PC-3 (cell line): ENCODE measurements around the gene ZNF502. TPM values are rescaled to one million over a fixed set of nuclear protein-coding genes. Genes with fewer than 3 reads are reported as not detected.
A peak's percentile ranks its signal among the peaks of the same experiment; 100 is the strongest.

Experiments used
- ATAC-seq: fragments of 200-7000 bp; cut with Tn5 transposase; 2 replicates; pipeline ENCODE4 v1.9.1; 2020; ENCODE audit warnings: mild to moderate bottlenecking, moderate library complexity
- Bru-seq: library from RNA; stranded (reverse); fragments of 400-500 nt; gene quantifications from one replicate; lab custom pipeline; 2021; lab: Mats Ljungman, UMichigan
- BruChase-seq, 2 experiments: library from RNA; stranded (reverse); fragments of 400-500 nt; gene quantifications; one replicate each; lab custom pipeline; 2021; lab: Mats Ljungman, UMichigan
- BruUV-seq: library from RNA; stranded (reverse); fragments of 400-500 nt; replicated peaks from 2 replicates; lab custom pipeline; 2021; lab: Mats Ljungman, UMichigan
- CTCF ChIA-PET: fragments of 300-600 bp; sonication (Branson Sonifier 250); formaldehyde crosslinking; loops from one replicate; lab custom pipeline; 2022; ENCODE audit warnings: antibody characterized with exemption; lab: Charles Lee
- POLR2A ChIA-PET: fragments of 300-600 bp; sonication (Branson Sonifier 250); formaldehyde crosslinking; loops from one replicate; lab custom pipeline; 2022; ENCODE audit warnings: antibody characterized with exemption; ENCODE audit not compliant: unreplicated experiment; lab: Charles Lee
- DNase-seq: peaks from one replicate; pipeline ENCODE4 v3.0.0-alpha.2; 2015
- H2AFZ ChIP-seq: fragments of 300-600 bp; sonication (generic); 2 replicates; pipeline ENCODE4 v1.6.0; 2016; ENCODE audit warnings: antibody characterized with exemption, low read length
- H3F3A ChIP-seq: fragments of 300-600 bp; sonication (generic); one replicate; pipeline ENCODE4 v1.6.0; 2017; ENCODE audit warnings: antibody characterized with exemption, low read length, control low read depth, mild to moderate bottlenecking; ENCODE audit not compliant: unreplicated experiment
- H3K27ac ChIP-seq: fragments of 300-600 bp; sonication (generic); 2 replicates; pipeline ENCODE4 v1.5.1; 2016; ENCODE audit warnings: mild to moderate bottlenecking, low read length
- H3K27me3 ChIP-seq: fragments of 300-600 bp; sonication (generic); 2 replicates; pipeline ENCODE4 v1.6.1; 2016; ENCODE audit warnings: low read length, mixed read lengths
- H3K36me3 ChIP-seq: fragments of 300-600 bp; sonication (generic); 2 replicates; pipeline ENCODE4 v1.6.1; 2016; ENCODE audit warnings: low read depth, mixed run types, low read length, mixed read lengths
- H3K4me1 ChIP-seq: fragments of 300-600 bp; sonication (generic); 2 replicates; pipeline ENCODE4 v1.5.1; 2016; ENCODE audit warnings: low read length; ENCODE audit not compliant: insufficient read depth
- H3K4me2 ChIP-seq: fragments of 300-600 bp; sonication (generic); 2 replicates; pipeline ENCODE4 v1.6.0; 2016; ENCODE audit warnings: low read length
- H3K4me3 ChIP-seq: fragments of 300-600 bp; sonication (generic); 2 replicates; pipeline ENCODE4 v1.5.1; 2016; ENCODE audit warnings: mild to moderate bottlenecking, low read length, mixed read lengths
- H3K79me2 ChIP-seq: fragments of 300-600 bp; sonication (generic); 2 replicates; pipeline ENCODE4 v1.6.1; 2017; ENCODE audit warnings: low read length, mixed read lengths
- H3K9ac ChIP-seq: fragments of 300-600 bp; sonication (generic); 2 replicates; pipeline ENCODE4 v1.6.0; 2016; ENCODE audit warnings: mild to moderate bottlenecking, low read length
- H3K9me2 ChIP-seq: fragments of 300-600 bp; sonication (generic); replicated peaks from 2 replicates; pipeline ENCODE4 v1.6.1; 2016; ENCODE audit warnings: mixed run types, low read length, mixed read lengths
- H3K9me3 ChIP-seq: fragments of 300-600 bp; sonication (generic); 2 replicates; pipeline ENCODE4 v1.6.1; 2016; ENCODE audit warnings: low read length, mixed read lengths
- H4K20me1 ChIP-seq: fragments of 300-600 bp; sonication (generic); 2 replicates; pipeline ENCODE4 v1.6.1; 2016; ENCODE audit warnings: low read length, mixed read lengths
- EZH2 ChIP-seq: fragments of 300-600 bp; sonication (generic); IDR thresholded peaks from one replicate; pipeline ENCODE4 v1.6.1; 2017; ENCODE audit warnings: antibody characterized with exemption, mild to moderate bottlenecking, low read length; ENCODE audit not compliant: unreplicated experiment
- EZH2phosphoT487 ChIP-seq: fragments of 300-600 bp; sonication (generic); IDR thresholded peaks from 2 replicates; pipeline ENCODE4 v1.6.1; 2018; ENCODE audit warnings: mild to moderate bottlenecking, antibody characterized with exemption, low read length, borderline replicate concordance
- intact Hi-C: fragments of 100-400 bp; cut with micrococcal nuclease; formaldehyde crosslinking; loops from 2 replicates; pipeline ENCODE4 v1.9.0; 2023
- long read RNA-seq: library from polyadenylated mRNA; unstranded; transcript quantifications from one replicate; pipeline ENCODE4 v2.0.0, GENCODE V29; 2021; ENCODE audit not compliant: unreplicated experiment
- total RNA-seq: library from RNA; depleted of rRNA; stranded (reverse); fragments of >200 nt; gene quantifications from 2 replicates; pipeline ENCODE4 v1.2.3, GENCODE V29; 2014; rRNA removed
- TF ChIP-seq, protein P1 (sequence below): fragments of 300-600 bp; sonication (generic); conservative IDR thresholded peaks from 2 replicates; pipeline ENCODE4 v1.5.1; 2017; ENCODE audit warnings: antibody characterized with exemption, low read depth, mild to moderate bottlenecking, low read length

ZNF502 gene
- total RNA-seq: not detected in 2 replicates
- percentile 13 among the genes with signal in this experiment for Bru-seq, nascent RNA
- percentile 22 among the genes with signal in this experiment for BruChase-seq, experiment 1, labeled RNA remaining after a 6-hour chase
- percentile 26 among the genes with signal in this experiment for BruChase-seq, experiment 2, labeled RNA remaining after a 2-hour chase
- long read RNA-seq: 0 reads

DNA sequence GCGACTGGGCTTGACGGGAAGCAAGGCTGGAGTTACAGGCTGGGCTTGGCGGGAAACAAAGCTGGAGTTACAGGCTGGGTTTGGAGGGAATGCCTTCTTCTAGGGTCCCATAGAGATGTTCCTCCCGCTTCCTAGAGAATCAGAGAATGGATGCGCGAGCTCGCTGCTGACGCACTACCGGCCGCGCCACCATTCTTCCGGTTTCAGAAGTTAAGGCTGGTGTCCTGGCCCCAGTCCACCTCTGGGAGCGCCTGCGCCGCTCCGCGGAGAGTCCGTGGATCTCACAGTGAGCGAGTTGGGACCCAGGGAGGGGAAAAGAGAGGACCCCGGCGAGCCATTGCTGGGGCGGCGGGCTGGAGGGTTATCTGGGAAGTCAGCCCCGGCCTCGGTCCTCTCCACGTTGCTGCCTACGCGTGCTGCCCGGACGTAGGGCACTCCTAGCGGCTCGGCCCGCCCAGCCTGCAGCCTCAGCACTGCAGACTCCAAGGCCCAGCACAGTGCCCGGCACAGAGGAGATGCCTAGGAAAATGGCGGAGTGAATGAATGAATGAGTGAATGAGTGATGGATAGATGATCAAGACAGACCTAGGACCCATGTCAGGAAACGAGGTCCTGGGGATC is at the start of gene ZNF502:
TSS of gene ZNF502 (plus strand) at position 206 of the 621 bp plus-strand sequence. CDS start 7,602 bp downstream, outside the sequence.
- Histone ChIP-seq H3K9me2 (no peaks in the 10 kb centered on the region), H4K20me1 (no peaks in the 10 kb centered on the region), H3F3A (no peaks in the 10 kb centered on the region), H3K27me3 (no peaks in the 10 kb centered on the region), H3K27ac (no peak within 1 kb of the TSS), H2AFZ (no peak within 1 kb of the TSS), H3K79me2 (no peaks in the 10 kb centered on the region), H3K36me3 (0 out of 2 replicates have a peak, but pooled peaks cover 9% of the 10 kb centered on the region), H3K9me3 (peaks cover 41% of the 10 kb centered on the region), H3K4me3 (no peak within 1 kb of the TSS), H3K4me2 (no peak within 1 kb of the TSS), H3K4me1 (no peaks in the 10 kb centered on the region), H3K9ac (no peak within 1 kb of the TSS)
- CTCF ChIA-PET: no interaction called here
- no TSS peak for BruUV-seq
- TF ChIP-seq, protein P1, sequence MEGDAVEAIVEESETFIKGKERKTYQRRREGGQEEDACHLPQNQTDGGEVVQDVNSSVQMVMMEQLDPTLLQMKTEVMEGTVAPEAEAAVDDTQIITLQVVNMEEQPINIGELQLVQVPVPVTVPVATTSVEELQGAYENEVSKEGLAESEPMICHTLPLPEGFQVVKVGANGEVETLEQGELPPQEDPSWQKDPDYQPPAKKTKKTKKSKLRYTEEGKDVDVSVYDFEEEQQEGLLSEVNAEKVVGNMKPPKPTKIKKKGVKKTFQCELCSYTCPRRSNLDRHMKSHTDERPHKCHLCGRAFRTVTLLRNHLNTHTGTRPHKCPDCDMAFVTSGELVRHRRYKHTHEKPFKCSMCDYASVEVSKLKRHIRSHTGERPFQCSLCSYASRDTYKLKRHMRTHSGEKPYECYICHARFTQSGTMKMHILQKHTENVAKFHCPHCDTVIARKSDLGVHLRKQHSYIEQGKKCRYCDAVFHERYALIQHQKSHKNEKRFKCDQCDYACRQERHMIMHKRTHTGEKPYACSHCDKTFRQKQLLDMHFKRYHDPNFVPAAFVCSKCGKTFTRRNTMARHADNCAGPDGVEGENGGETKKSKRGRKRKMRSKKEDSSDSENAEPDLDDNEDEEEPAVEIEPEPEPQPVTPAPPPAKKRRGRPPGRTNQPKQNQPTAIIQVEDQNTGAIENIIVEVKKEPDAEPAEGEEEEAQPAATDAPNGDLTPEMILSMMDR: no peak
- TF ChIP-seq EZH2 (no peak), EZH2phosphoT487 (no peak)
- intact Hi-C loops: no loop called here
- POLR2A ChIA-PET: no interaction called here
- no peak for ATAC-seq
- DNase-seq: no peak

DNA sequence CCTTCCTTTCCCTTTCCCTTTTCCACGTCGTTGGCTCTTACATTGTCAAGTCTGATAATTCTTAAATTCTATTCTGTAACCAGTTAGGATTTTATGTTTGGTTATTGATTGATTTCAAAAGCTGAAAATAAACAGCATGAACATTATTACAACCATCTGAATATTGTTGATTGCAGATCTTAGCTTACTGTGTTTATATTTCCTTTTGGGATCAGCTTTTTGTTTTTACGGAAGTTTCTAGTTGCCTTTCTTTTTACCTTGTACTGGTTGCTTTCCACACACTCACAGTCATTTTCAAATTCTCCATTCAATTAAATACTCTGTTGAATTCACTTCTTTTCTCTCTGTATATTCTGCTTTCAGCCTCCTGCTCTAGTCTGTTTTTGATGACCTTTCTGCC is 47.3 kb upstream of the ZNF502 start:
- BruUV-seq: no TSS peak
- no peaks in the 10 kb centered on the region for H3K9me2 ChIP-seq
- no peaks in the 10 kb centered on the region for H3K79me2 ChIP-seq
- ChIA-PET POLR2A (no interaction called here), CTCF (no interaction called here)
- H3K9ac ChIP-seq: no peak overlapping the region
- H3K27me3 ChIP-seq: no peaks in the 10 kb centered on the region
- TF ChIP-seq EZH2 (no peak), EZH2phosphoT487 (no peak)
- TF ChIP-seq, protein P1: no peak
- H3K9me3 ChIP-seq: no peaks in the 10 kb centered on the region
- H2AFZ ChIP-seq: no peak overlapping the region
- no peak overlapping the region for H3K4me3 ChIP-seq
- no peak overlapping the region for H3K27ac ChIP-seq
- intact Hi-C loops: no loop called here
- no peak for ATAC-seq
- no peak for DNase-seq
- peaks cover 9% of the 10 kb centered on the region; the same call in 1 of the 2 replicates for H3K4me1 ChIP-seq
- H3F3A ChIP-seq: no peaks in the 10 kb centered on the region
- H3K36me3 ChIP-seq: peaks cover 20% of the 10 kb centered on the region
- no peak overlapping the region for H3K4me2 ChIP-seq
- H4K20me1 ChIP-seq: no peaks in the 10 kb centered on the region

DNA sequence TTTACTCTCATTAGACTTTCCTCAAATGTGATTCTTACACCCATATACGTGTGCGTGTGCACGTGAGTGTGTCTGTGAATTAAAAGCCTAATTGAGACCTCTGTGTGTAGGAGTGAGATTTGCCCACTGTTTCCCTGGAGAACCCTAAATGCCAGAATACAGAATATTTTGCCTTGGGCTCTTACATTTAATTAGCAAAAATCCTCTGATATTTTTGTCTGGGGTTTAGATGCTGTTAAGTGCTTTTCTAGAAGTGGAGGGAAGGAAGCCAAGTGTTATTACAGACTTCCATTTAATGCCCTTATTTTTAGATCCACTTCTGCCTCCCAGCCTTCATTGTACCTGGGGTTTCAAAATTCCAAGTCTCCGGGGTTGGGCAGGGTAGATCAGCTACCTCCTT is 46.1 kb upstream of the ZNF502 start:
- no peaks in the 10 kb centered on the region for H3K79me2 ChIP-seq

More for the DNA sequence above, 46.1 kb upstream of the ZNF502 start:
- intact Hi-C loops: no loop called here
- Histone ChIP-seq H3K27me3 (no peaks in the 10 kb centered on the region), H3K27ac (no peak overlapping the region; the same call in 1 of the 2 replicates), H4K20me1 (no peaks in the 10 kb centered on the region), H3K4me1 (peaks cover 9% of the 10 kb centered on the region; the same call in 1 of the 2 replicates), H3K4me2 (no peak overlapping the region), H3K9ac (no peak overlapping the region), H3K36me3 (peaks cover 8% of the 10 kb centered on the region), H2AFZ (no peak overlapping the region), H3K9me3 (no peaks in the 10 kb centered on the region), H3K9me2 (no peaks in the 10 kb centered on the region), H3F3A (no peaks in the 10 kb centered on the region), H3K4me3 (no peak overlapping the region)
- CTCF ChIA-PET: no interaction called here
- POLR2A ChIA-PET: no interaction called here
- ATAC-seq (no peak), DNase-seq (no peak)
- TF ChIP-seq, protein P1: no peak
- TF ChIP-seq EZH2 (no peak), EZH2phosphoT487 (no peak)
- no TSS peak for BruUV-seq
